T-helper 2 cell (primary cell): ENCODE data around the gene CRMP1.

Experiments used
- DNase-seq, 5 experiments: peaks; one replicate each; pipeline versions ENCODE4 v3.0.0 to v3.0.0-alpha.2; 2012 to 2022

CRMP1 gene

GRCh38 chr4:5919044-5919443 is 26.2 kb upstream of the CRMP1 start:
- no peak for DNase-seq

GRCh38 chr4:5918331-5918985 is 25.6 kb upstream of the CRMP1 start:
- DNase-seq: no peak

- DNase-seq: no peak
Observed at GRCh38 chr4:5917672-5918071, 24.8 kb upstream of the CRMP1 start.

- no peak for DNase-seq
Observed at GRCh38 chr4:5916229-5916628, 23.3 kb upstream of the CRMP1 start.

GRCh38 chr4:5913454-5913853 is 20.6 kb upstream of the CRMP1 start:
- no peak for DNase-seq

GRCh38 chr4:5912614-5913019 is 19.7 kb upstream of the CRMP1 start:
- no peak for DNase-seq

- no peak for DNase-seq
Observed at GRCh38 chr4:5908876-5909427, 16.1 kb upstream of the CRMP1 start.

- no peak for DNase-seq
Observed at GRCh38 chr4:5906191-5906590, 13.3 kb upstream of the CRMP1 start.

- no peak for DNase-seq
Observed at GRCh38 chr4:5905714-5906113, 12.8 kb upstream of the CRMP1 start.

GRCh38 chr4:5900844-5901243 is 8.0 kb upstream of the CRMP1 start:
- no peak for DNase-seq

GRCh38 chr4:5899881-5900280 is 7.0 kb upstream of the CRMP1 start:
- DNase-seq: no peak

- no peak for DNase-seq
Observed at GRCh38 chr4:5899396-5899795, 6.5 kb upstream of the CRMP1 start.

GRCh38 chr4:5897674-5898073 is 4.8 kb upstream of the CRMP1 start:
- no peak for DNase-seq

- DNase-seq: no peak
Observed at GRCh38 chr4:5895287-5895686, 2.4 kb upstream of the CRMP1 start.

GRCh38 chr4:5894266-5894665 is 1.4 kb upstream of the CRMP1 start:
- DNase-seq: no peak

- no peak for DNase-seq
Observed at GRCh38 chr4:5893591-5893990, 705 bp upstream of the CRMP1 start.

- DNase-seq: no peak
Observed at GRCh38 chr4:5892323-5893003, 423 bp downstream of the CRMP1 start.

GRCh38 chr4:5891563-5892322 is 1.1 kb downstream of the CRMP1 start:
- no peak for DNase-seq

GRCh38 chr4:5890063-5890727 is 2.7 kb downstream of the CRMP1 start:
- no peak for DNase-seq

- no peak for DNase-seq
Observed at GRCh38 chr4:5889002-5889696, 3.7 kb downstream of the CRMP1 start.

- no peak for DNase-seq
Observed at GRCh38 chr4:5888222-5889001, 4.5 kb downstream of the CRMP1 start.
